Right forelimb (tissue), 1 donor: ENCODE results near the gene COL5A1.
A peak's percentile ranks its signal among the peaks of the same experiment; 100 is the strongest.

Experiments used
- DNase-seq: peaks from one replicate; pipeline ENCODE4 v3.0.0-alpha.2; 2018

COL5A1 gene

GRCh38 chr9:134607971-134608370, 33.6 kb upstream of the COL5A1 start:
- peak; percentile 37 for DNase-seq

- peak; percentile 22 for DNase-seq
Measured at GRCh38 chr9:134611046-134611445, 30.6 kb upstream of the COL5A1 start.

GRCh38 chr9:134612309-134612708, 29.3 kb upstream of the COL5A1 start:
- DNase-seq = no peak

- no peak for DNase-seq
Measured at GRCh38 chr9:134612715-134613114, 28.9 kb upstream of the COL5A1 start.

- no peak for DNase-seq
Measured at GRCh38 chr9:134614256-134614655, 27.3 kb upstream of the COL5A1 start.

GRCh38 chr9:134616341-134616740, 25.3 kb upstream of the COL5A1 start:
- DNase-seq = peak; percentile 23

- peak; percentile 35 for DNase-seq
Measured at GRCh38 chr9:134617246-134617645, 24.4 kb upstream of the COL5A1 start.

- no peak for DNase-seq
Measured at GRCh38 chr9:134617836-134618162, 23.8 kb upstream of the COL5A1 start.

GRCh38 chr9:134618163-134618832, 23.3 kb upstream of the COL5A1 start:
- peak; percentile 75 for DNase-seq

GRCh38 chr9:134618833-134619447, 22.7 kb upstream of the COL5A1 start:
- DNase-seq = peak; percentile 28

GRCh38 chr9:134619448-134619982, 22.1 kb upstream of the COL5A1 start:
- DNase-seq = peak; percentile 21

- peak; percentile 43 for DNase-seq
Measured at GRCh38 chr9:134619983-134620661, 21.5 kb upstream of the COL5A1 start.

- peak; percentile 33 for DNase-seq
Measured at GRCh38 chr9:134620751-134621557, 20.6 kb upstream of the COL5A1 start.

GRCh38 chr9:134621558-134622110, 20.0 kb upstream of the COL5A1 start:
- no peak for DNase-seq

- no peak for DNase-seq
Measured at GRCh38 chr9:134622896-134623257, 18.7 kb upstream of the COL5A1 start.

- peak; percentile 67 for DNase-seq
Measured at GRCh38 chr9:134623258-134624066, 18.1 kb upstream of the COL5A1 start.

- peak; percentile 39 for DNase-seq
Measured at GRCh38 chr9:134624137-134624591, 17.4 kb upstream of the COL5A1 start.

GRCh38 chr9:134624621-134625181, 16.9 kb upstream of the COL5A1 start:
- DNase-seq = peak; percentile 43

- DNase-seq = peak; percentile 39
Measured at GRCh38 chr9:134625361-134626068, 16.1 kb upstream of the COL5A1 start.

- peak; percentile 38 for DNase-seq
Measured at GRCh38 chr9:134626069-134626423, 15.6 kb upstream of the COL5A1 start.
